Heart left ventricle (tissue), 16 donors: ENCODE results near the gene CASS4. TPM values are rescaled to one million over a fixed set of nuclear protein-coding genes. Genes with fewer than 3 reads are reported as not detected.

Experiments
- ATAC-seq, 4 donors: fragments of 200-7000 bp; cut with Tn5 transposase; one replicate each; pipeline ENCODE4 v1.9.1; 2020 to 2022; ENCODE audit warnings: moderate library complexity in 4 of 4, mild to moderate bottlenecking in 3 of 4, moderate number of reproducible peaks in 1 of 4
- DNase-seq, 5 donors: peaks; one replicate each; pipeline ENCODE4 v3.0.0-alpha.2; 2020
- H3K27ac ChIP-seq, 12 donors: fragments of 200-600 bp; sonication (generic) in 4 of 12; one replicate each; pipeline versions ENCODE4 v1.5.0 to v1.8.0; 2016 to 2022; ENCODE audit warnings: mild to moderate bottlenecking in 2 of 12
- H3K27me3 ChIP-seq, 9 donors: fragments of 200-600 bp; sonication (generic) in 2 of 9; one replicate each; pipeline versions ENCODE4 v1.5.1 to v1.8.0; 2016 to 2022; ENCODE audit warnings: mild to moderate bottlenecking in 3 of 9
- H3K36me3 ChIP-seq, 9 donors: fragments of 200-600 bp; sonication (generic) in 2 of 9; one replicate each; pipeline versions ENCODE4 v1.5.0 to v1.8.0; 2018 to 2022; ENCODE audit warnings: mild to moderate bottlenecking in 2 of 9
- H3K4me1 ChIP-seq, 12 donors: fragments of 200-600 bp; sonication (generic) in 4 of 12; one replicate each; pipeline versions ENCODE4 v1.5.0 to v1.8.0; 2016 to 2022; ENCODE audit warnings: mild to moderate bottlenecking in 3 of 12
- H3K4me3 ChIP-seq, 12 donors: fragments of 200-600 bp; sonication (generic) in 4 of 12; one replicate each; pipeline versions ENCODE4 v1.5.0 to v1.8.0; 2017 to 2022; ENCODE audit warnings: mild to moderate bottlenecking in 9 of 12, moderate library complexity in 4 of 12
- H3K9me3 ChIP-seq, 12 donors: fragments of 200-600 bp; sonication (generic) in 4 of 12; one replicate each; pipeline versions ENCODE4 v1.5.0 to v1.8.0; 2016 to 2022; ENCODE audit warnings: mild to moderate bottlenecking in 1 of 12
- CTCF ChIP-seq, 12 donors: fragments of 200-600 bp; sonication (generic) in 4 of 12; IDR thresholded peaks; one replicate each; pipeline versions ENCODE4 v1.5.0 to v1.8.0; 2018 to 2022; ENCODE audit warnings: antibody characterized with exemption in 12 of 12, mild to moderate bottlenecking in 5 of 12
- POLR2A ChIP-seq, 2 donors: fragments of 450-650 bp; IDR thresholded peaks; one replicate each; pipeline ENCODE4 v1.6.1; 2017; ENCODE audit warnings: antibody characterized with exemption in 2 of 2, mild to moderate bottlenecking in 2 of 2, moderate library complexity in 2 of 2
- WGBS, 4 donors: extraction: QIAGEN DNeasy Blood & Tissue Kit in 2 of 4; methylation state at CpG; one replicate each; pipeline versions ENCODE4 v1.1.5 to v1.1.7; 2013 to 2018; 5-methylcytosine and 5-hydroxymethylcytosine counted together
- intact Hi-C, 10 donors: fragments of 100-400 bp; cut with DNase I; formaldehyde crosslinking; loops; one replicate each; pipeline versions ENCODE4 v1.11.1 to v1.14.2; 2022
- polyA plus RNA-seq, 2 donors: library from polyadenylated mRNA; stranded (reverse); fragments of 200-250 nt; gene quantifications; one replicate each; pipeline ENCODE4 v1.2.3, GENCODE V29; 2013
- total RNA-seq, 9 donors: library from RNA; depleted of rRNA in 2 of 9; stranded (reverse); fragments of >200 nt in 2 of 9; fragmentation: NEBNext Ultra II Directional in 3 of 9; extraction: Animal tissue kit (Norgen Biotek cat#: 25700) in 3 of 9; gene quantifications; one replicate each; pipeline versions ENCODE4 v1.1.0 to v1.2.4, GENCODE V29; 2016 to 2023
- donor health status: ischemic (EF 13 %, LVEDD 7.1; RV severe dilation, severe dysfunction).
- donor health status: healthy with polysubstance abuse.
- donor health status: DM: no; HTN: yes; CAD: no.
- donor health status: DM: no; HTN: no; CAD: no.
- donor health status: ischemic (EF 25% LVEDD 6.9; RV normal size, moderate dysfunction).
- donor health status: ischemic (EF 25% LVEDD 5.7; RV mildly dilated, moderate dysfunction).
- donor health status: healthy.
- donor health status: DM: yes; HTN: yes; CAD: no.
- donor health status: ischemic (EF 35%, LVEDD 5.7; RV mildly dilated, moderate dysfunction).
- donor health status: nonischemic (EF 11% LVEDD 7.7; RV severe dilation, severe dysfunction).
- donor health status: DM: yes; HTN: yes; CAD: no.
- donor health status: PGD.
- donor health status: ischemic (EF 29% LVEDD 5.4; RV normal size, mild dysfunction).
- donor health status: nonischemic (EF 23%, LVEDD 6.1; RV moderate dilation, normal function).

CASS4 gene
- total and polyA plus RNA-seq, 11 donors: 0.07 to 3.8 (median 0.49) TPM

DNA sequence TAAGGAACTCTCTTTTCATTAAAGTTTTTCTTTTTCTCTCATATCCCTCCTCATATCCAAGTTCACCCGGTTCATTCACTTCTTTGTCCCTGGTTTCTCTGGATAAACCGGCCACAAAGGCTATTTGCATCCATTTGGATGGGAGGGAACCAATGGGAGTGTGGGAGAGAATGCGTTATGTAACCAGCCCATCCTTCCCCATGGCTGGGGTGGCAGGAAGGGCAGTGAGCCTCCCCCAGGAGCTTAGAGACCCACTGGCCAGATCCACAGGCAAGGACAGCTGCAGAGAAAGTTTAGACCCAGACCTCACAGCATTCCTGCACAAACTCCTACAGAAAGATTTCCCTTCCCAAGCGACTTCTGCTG, 10.7 kb downstream of the CASS4 start:
- peaks cover 0 to 72% (median 23%) of the 10 kb centered on the region in 12 donors for H3K4me1 ChIP-seq
- no peaks in the 10 kb centered on the region for H3K9me3 ChIP-seq
- H3K4me3 ChIP-seq: no peak overlapping the region
- intact Hi-C loops: no loop called here
- WGBS, 4 donors: 23 to 32% (median 30%) methylated on average over 4 of the region's 4 CpGs
- H3K27ac ChIP-seq: peak overlapping the region in 10 of 12 donors; percentile 16 to 77 (median 46)
- ATAC-seq (peak in 2 of 4 donors; percentile 30 to 47), DNase-seq (peak in 1 of 5 donors; percentile 49)
- TF ChIP-seq CTCF (IDR thresholded peaks at IDR 0.05): no peak
- TF ChIP-seq POLR2A (IDR thresholded peaks at IDR 0.05): no peak
- H3K36me3 ChIP-seq: no peaks in the 10 kb centered on the region
- no peaks in the 10 kb centered on the region for H3K27me3 ChIP-seq

- peak overlapping the region in 9 of 12 donors; percentile 16 to 77 (median 46) for H3K27ac ChIP-seq
- ATAC-seq: no peak
- DNase-seq: no peak
- peaks cover 0 to 72% (median 20%) of the 10 kb centered on the region in 12 donors for H3K4me1 ChIP-seq
- 95 to 100% (median 96%) methylated on average over 1 of the region's 1 CpG for WGBS, 4 donors
- no peak for TF ChIP-seq CTCF (IDR thresholded peaks at IDR 0.05)
- TF ChIP-seq POLR2A (IDR thresholded peaks at IDR 0.05): no peak
- intact Hi-C loops: no loop called here
- no peaks in the 10 kb centered on the region for H3K36me3 ChIP-seq
- H3K4me3 ChIP-seq: no peak overlapping the region
- H3K27me3 ChIP-seq: no peaks in the 10 kb centered on the region
- no peaks in the 10 kb centered on the region for H3K9me3 ChIP-seq
Measured at GRCh38 chr20:56423211-56423610, 11.2 kb downstream of the CASS4 start.

- intact Hi-C loops: no loop called here
- Histone ChIP-seq H3K27ac (no peak overlapping the region), H3K9me3 (no peaks in the 10 kb centered on the region), H3K36me3 (no peaks in the 10 kb centered on the region), H3K27me3 (no peaks in the 10 kb centered on the region), H3K4me1 (peaks cover 0 to 72% (median 17%) of the 10 kb centered on the region in 12 donors), H3K4me3 (no peak overlapping the region)
- TF ChIP-seq POLR2A (IDR thresholded peaks at IDR 0.05) (no peak), CTCF (IDR thresholded peaks at IDR 0.05) (no peak)
- 41 to 56% (median 46%) methylated on average over 1 of the region's 1 CpG for WGBS, 4 donors
- ATAC-seq (no peak), DNase-seq (no peak)
Measured at GRCh38 chr20:56423886-56424285, 11.8 kb downstream of the CASS4 start.

- no peak overlapping the region for H3K27ac ChIP-seq
- ATAC-seq (no peak), DNase-seq (no peak)
- no peaks in the 10 kb centered on the region for H3K9me3 ChIP-seq
- TF ChIP-seq CTCF (IDR thresholded peaks at IDR 0.05): no peak
- TF ChIP-seq POLR2A (IDR thresholded peaks at IDR 0.05): no peak
- H3K4me3 ChIP-seq: no peak overlapping the region
- no peaks in the 10 kb centered on the region for H3K36me3 ChIP-seq
- no peaks in the 10 kb centered on the region for H3K27me3 ChIP-seq
- intact Hi-C loops: no loop called here
- 67 to 100% (median 83%) methylated on average over 1 of the region's 1 CpG for WGBS, 4 donors
- peaks cover 0 to 72% (median 13%) of the 10 kb centered on the region in 12 donors for H3K4me1 ChIP-seq
Measured at GRCh38 chr20:56424931-56425330, 12.9 kb downstream of the CASS4 start.
